NOMO-1 treated with DMSO at 0.1 percent for 48 hours (cell line): ENCODE measurements around the gene AKT3.
"Not testable (repeated sequence)": the region's sequence is repeated elsewhere in the genome, so short reads cannot be mapped to it uniquely, and the experiment has no call there.

Experiments used
- DNase-seq: peaks from one replicate; lab custom pipeline; 2025; ENCODE audit not compliant: unreplicated experiment; lab: John Stamatoyannopoulos, UW

AKT3 gene

GRCh38 chr1:243791586-243792267, 58.3 kb downstream of the AKT3 start:
- DNase-seq = no peak

DNA sequence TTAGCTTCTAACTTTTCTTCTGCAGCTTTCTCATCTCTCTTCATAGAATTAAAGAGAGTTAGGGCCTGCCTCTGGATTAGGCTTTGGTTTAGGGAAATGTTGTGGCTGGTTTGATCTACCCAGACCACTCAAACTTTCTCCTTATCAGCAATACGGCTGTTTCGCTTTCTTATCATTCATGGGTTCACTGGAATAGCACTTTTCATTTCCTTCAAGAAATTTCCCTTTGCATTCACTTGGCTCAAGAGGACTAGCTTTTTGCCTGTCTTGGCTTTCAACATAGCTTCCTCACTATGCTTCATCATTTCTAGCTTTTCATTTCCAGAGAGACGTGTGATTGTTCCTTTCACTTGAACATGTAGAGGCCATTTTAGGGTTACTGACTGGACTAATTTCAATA, 59.6 kb downstream of the AKT3 start:
- DNase-seq = no peak

- no peak for DNase-seq
Measured at GRCh38 chr1:243786531-243786930, 63.5 kb downstream of the AKT3 start.

DNA sequence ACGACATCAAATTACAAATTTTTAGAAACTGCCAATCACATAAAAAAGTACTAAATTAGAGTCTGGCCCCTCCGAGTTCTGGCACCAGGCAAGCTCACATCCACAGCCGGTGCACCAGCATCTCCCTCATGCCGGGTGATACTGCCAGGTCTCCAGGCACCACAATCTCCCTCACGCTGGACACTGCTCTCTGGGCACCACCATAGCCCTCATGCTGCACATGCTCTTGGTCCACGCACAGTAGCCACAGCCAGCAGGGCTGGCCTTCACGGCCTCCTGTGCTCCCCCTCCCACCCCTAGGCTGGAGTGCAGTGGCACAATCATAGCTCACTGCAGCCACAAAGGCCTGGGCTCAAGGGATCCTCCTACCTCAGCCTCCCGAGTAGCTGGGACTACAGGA, 65.5 kb downstream of the AKT3 start:
- DNase-seq = no peak

- no peak for DNase-seq
Measured at GRCh38 chr1:243783714-243784113, 66.3 kb downstream of the AKT3 start.

DNA sequence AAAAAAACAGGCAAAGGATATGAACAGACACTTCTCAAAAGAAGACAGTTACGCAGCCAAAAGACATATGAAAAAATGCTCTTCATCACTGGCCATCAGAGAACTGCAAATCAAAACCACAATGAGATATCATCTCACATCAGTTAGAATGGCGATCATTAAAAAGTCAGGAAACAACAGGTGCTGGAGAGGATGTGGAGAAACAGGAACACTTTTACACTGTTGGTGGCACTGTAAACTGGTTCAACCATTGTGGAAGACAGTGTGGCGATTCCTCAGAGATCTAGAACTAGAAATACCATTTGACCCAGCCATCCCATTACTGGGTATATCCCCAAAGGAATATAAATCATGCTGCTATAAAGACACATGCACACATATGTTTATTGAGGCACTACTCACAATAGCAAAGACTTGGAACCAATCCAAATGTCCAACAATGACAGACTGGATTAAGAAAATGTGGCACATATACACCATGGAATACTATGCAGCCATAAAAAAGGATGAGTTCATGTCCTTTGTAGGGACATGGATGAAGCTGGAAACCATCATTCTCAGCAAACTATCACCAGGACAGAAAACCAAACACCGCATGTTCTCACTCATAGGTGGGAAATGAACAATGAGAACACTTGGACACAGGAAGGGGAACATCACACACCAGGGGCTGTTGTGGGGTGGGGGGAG, 77.5 kb downstream of the AKT3 start:
- not testable (repeated sequence) for DNase-seq

GRCh38 chr1:243770860-243771259, 79.2 kb downstream of the AKT3 start:
- DNase-seq = no peak

- no peak for DNase-seq
Measured at GRCh38 chr1:243765676-243766075, 84.4 kb downstream of the AKT3 start.

DNA sequence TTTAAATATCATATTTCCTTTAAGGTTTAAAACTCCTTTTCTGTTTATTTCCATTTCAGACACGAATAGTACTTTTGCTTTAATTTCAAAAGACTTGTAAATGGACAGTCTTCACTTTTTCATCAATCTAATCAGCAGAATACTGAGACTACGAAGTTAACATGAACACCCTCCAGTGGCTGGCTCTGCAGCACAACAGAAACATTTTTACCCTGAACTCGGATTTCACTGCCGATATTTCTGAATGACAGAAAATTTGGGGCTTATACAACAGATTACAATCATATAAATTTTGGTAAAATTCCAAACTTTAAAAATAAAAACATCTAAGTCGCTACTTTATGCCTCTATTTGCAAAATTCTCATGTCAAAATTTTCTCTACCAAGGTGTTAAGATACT, 86.2 kb downstream of the AKT3 start:
- DNase-seq = no peak

DNA sequence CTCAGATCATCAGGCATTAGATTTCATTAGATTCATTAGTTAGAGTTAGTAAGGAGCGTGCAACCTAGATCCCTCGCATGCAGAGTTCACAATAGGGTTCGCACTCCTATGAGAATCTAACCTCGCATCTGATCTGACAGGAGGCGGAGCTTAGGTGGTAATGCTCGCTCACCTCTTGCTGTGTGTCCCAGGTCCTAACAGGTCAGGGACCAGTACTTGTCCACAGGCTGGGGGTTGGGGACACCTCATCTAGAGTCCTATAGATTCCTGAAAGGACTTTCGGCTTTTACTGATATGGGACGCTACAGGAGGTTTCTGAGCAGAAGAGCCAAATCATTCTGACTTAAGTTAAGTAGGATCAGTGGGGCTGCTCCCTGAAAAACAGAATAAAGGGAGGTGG, 91.4 kb downstream of the AKT3 start:
- DNase-seq = no peak

DNA sequence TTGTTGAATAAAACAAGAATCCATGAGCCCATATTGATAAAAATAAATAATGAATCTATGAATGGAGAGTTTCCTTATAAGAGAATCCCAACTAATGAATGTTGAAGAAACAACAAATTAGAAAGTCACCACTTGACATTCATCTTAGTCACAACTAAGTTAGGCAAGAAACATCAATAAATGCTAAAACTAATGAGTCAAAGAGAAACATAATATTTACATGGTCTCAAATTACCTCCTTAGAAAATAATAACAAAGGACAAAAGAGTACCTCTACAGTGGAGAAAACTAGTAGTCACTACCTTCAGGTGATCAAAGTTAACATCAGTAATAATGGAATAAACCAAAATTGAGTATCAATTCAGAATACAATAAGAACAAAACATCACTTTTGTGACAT, 93.5 kb downstream of the AKT3 start:
- DNase-seq = no peak

GRCh38 chr1:243754348-243754747, 95.7 kb downstream of the AKT3 start:
- DNase-seq = no peak

- no peak for DNase-seq
Measured at GRCh38 chr1:243751506-243751905, 98.5 kb downstream of the AKT3 start.

GRCh38 chr1:243748706-243749283, 101.2 kb downstream of the AKT3 start:
- DNase-seq = peak; percentile 81

DNA sequence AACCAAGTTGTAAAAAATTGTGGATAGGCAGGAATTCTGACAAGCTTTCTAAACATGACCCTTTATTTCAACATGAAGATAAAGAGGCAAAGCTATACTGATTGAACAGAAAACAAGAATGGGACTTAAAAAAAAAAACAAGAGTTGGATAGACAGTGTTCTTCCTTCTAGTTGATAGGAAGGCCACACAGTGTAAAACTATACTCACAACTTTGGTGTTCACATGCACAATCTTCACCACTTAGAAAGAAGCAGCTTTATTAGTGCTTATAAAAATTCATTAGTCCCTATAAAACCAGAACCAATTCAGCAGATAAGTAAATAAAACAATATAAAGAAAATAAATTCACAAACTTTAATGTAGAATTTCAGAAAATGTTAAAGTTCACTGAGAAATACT, 101.8 kb downstream of the AKT3 start:
- DNase-seq = no peak

DNA sequence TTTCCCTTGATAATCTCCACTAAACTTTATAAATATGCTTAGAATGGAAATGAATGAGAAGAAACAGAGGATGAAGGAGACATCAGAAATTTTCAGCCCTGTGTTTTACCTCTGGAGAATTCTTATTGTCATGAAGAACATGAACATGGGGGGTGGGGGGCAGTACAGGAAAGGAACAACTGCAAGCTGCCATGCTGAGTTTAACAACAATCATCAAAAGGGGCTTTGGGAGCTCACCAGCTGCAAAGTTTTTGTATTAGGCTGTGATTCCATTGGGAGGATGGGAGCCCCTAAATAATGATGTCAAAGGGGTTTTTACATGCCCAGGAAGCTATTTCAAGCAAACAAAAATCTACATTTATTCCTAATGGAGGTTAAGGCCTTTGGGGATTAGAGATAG, 103.3 kb downstream of the AKT3 start:
- DNase-seq = no peak

GRCh38 chr1:243745356-243745755, 104.7 kb downstream of the AKT3 start:
- DNase-seq = no peak

GRCh38 chr1:243742819-243743218, 107.2 kb downstream of the AKT3 start:
- DNase-seq = no peak

- DNase-seq = no peak
Measured at GRCh38 chr1:243740255-243740999, 109.6 kb downstream of the AKT3 start.

GRCh38 chr1:243739335-243740003, 110.6 kb downstream of the AKT3 start:
- no peak for DNase-seq

DNA sequence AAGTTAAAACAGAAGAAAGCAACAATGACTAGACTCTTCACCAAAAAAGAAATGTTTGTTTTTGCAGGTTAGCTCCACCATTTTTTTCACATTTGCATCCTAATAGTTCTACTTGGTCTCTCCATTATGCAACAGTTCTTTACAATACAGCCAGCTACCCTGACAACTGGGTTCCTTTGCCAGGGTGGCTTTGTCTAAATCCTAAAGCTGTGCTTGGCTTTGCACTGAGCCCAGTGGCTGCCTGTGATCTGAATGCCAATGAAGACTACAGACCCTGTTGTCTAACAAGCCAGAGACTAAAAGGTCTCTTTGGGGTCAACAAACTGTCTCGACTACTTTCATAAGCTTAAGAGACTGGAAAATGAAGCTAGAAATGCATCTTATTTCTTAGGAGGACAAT, 112.0 kb downstream of the AKT3 start:
- no peak for DNase-seq
